ENCODE data around the gene SMG6. TPM values are rescaled to one million over a fixed set of nuclear protein-coding genes. Genes with fewer than 3 reads are reported as not detected.
A peak's percentile ranks its signal among the peaks of the same experiment; 100 is the strongest.

SMG6 gene
- total RNA-seq, 1 donor from 2014 or later: 38.1 TPM

DNA sequence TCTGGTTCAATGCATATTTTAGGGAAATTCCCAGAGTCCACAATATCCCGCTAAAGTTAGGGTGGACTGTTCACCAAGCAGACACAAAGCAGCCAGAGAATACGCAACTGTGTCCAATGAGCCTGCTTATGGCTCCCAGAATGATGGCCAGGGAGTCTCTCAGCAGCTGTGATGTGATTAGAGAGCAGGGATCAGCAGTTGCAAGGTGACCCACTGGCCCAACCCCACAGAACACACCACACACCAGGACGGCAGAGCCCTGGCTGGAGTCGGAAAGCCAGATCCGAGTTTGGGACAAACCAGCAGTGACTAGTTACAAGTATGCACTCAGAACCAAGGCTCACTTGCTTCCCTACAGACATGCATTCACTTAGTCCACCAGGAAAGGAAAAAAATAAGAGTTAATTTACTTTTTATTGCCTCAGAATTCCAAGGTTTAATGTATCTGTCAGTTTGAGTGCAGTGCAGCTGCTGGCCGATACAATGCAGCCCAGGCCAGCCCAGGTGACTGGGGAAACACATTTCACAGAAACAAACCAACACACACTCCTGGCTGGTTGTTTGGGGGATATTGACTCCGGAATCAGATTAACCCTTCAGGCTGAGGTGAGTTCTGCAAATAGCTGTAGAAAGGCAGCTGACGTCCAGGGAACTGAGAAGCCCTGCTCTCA is 127.0 kb downstream of the SMG6 start:
- H3K4me1 Mint-ChIP-seq (ENCODE audit: unreplicated experiment): peaks cover 57% of the 10 kb centered on the region

DNA sequence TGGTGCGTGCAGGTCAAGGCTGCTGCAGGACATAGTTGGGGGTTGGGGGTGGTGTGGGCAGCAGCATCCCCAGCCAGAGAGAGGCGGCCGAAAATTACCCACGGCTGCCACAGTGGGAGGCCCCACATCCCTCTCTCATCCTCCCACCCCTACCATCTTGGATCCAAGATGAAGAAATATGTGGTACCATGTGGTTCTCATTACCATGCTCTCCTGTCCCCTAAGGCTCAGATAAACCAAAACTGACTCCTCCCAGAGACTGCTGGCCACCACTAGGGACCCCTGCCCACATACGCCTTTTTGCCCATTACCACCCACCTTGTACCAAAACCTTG is 128.3 kb downstream of the SMG6 start:
- H3K4me1 Mint-ChIP-seq (ENCODE audit: unreplicated experiment): peaks cover 43% of the 10 kb centered on the region
- H3K9me3 Mint-ChIP-seq (ENCODE audit: unreplicated experiment): no peaks in the 10 kb centered on the region
- H3K27ac Mint-ChIP-seq (ENCODE audit: unreplicated experiment): no peak overlapping the region

More for the DNA sequence above, 127.0 kb downstream of the SMG6 start:
- no peak overlapping the region for H3K27ac Mint-ChIP-seq (ENCODE audit: unreplicated experiment)
- peaks cover 11% of the 10 kb centered on the region for H3K27me3 Mint-ChIP-seq (ENCODE audit: unreplicated experiment)
- TF ChIP-seq, protein P1, sequence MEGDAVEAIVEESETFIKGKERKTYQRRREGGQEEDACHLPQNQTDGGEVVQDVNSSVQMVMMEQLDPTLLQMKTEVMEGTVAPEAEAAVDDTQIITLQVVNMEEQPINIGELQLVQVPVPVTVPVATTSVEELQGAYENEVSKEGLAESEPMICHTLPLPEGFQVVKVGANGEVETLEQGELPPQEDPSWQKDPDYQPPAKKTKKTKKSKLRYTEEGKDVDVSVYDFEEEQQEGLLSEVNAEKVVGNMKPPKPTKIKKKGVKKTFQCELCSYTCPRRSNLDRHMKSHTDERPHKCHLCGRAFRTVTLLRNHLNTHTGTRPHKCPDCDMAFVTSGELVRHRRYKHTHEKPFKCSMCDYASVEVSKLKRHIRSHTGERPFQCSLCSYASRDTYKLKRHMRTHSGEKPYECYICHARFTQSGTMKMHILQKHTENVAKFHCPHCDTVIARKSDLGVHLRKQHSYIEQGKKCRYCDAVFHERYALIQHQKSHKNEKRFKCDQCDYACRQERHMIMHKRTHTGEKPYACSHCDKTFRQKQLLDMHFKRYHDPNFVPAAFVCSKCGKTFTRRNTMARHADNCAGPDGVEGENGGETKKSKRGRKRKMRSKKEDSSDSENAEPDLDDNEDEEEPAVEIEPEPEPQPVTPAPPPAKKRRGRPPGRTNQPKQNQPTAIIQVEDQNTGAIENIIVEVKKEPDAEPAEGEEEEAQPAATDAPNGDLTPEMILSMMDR (IDR thresholded peaks at IDR 0.05; ENCODE audit: unreplicated experiment): no peak
- no peak for DNase-seq (ENCODE audit: low spot score)
- no peaks in the 10 kb centered on the region for H3K9me3 Mint-ChIP-seq (ENCODE audit: unreplicated experiment)
- H3K4me3 Mint-ChIP-seq (ENCODE audit: unreplicated experiment): no peak overlapping the region
- H3K36me3 Mint-ChIP-seq (ENCODE audit: low read depth, unreplicated experiment): peaks cover 15% of the 10 kb centered on the region

DNA sequence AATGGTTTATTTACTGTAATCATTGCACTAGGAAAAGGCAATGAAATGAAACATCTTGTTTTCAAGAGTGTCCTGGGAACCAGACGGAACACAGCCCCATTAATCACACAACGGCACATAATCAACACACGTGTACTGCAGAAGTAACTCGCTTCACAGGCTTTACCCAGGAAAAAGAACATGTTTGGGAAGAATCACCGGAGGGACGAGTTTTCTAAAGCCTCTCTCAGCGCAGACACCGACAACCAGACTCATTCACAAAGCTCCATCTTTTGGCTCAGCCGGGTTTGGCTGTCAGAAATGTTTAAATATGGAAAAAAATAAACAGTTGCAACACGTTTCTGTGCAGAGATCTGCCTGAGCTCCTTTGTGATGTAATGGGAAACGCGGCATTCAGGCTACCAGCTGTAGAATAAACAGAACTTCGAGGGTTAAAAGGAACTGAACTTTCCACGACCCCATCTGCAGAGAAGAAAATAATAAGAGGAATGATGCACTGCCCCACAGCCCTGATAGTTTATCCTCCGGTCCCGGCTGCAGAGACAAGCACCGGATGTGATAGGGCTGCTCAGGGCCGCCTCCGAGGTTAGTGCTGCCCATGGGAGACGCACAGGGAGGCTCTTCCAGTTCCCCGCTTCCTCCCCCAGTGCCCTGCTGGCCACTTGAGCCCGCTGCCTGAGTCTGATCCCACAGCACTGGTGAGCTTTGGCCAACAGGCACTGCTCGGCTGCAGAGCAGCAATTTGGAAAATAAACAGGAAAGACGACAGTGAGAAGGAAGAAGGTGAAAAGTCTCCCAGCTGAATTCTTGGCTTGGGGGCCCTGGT is 128.9 kb downstream of the SMG6 start:
- Mint-ChIP-seq H3K4me3 (ENCODE audit: unreplicated experiment) (peak overlapping the region; percentile 13), H3K27ac (ENCODE audit: unreplicated experiment) (no peak overlapping the region), H3K4me1 (ENCODE audit: unreplicated experiment) (peaks cover 43% of the 10 kb centered on the region), H3K36me3 (ENCODE audit: low read depth, unreplicated experiment) (peaks cover 20% of the 10 kb centered on the region), H3K27me3 (ENCODE audit: unreplicated experiment) (peaks cover 8% of the 10 kb centered on the region), H3K9me3 (ENCODE audit: unreplicated experiment) (no peaks in the 10 kb centered on the region)
- TF ChIP-seq, protein P1 (IDR thresholded peaks at IDR 0.05; ENCODE audit: unreplicated experiment): no peak
- peak; percentile 34 for DNase-seq (ENCODE audit: low spot score)

More for the DNA sequence above, 128.3 kb downstream of the SMG6 start:
- H3K36me3 Mint-ChIP-seq (ENCODE audit: low read depth, unreplicated experiment): peaks cover 18% of the 10 kb centered on the region
- DNase-seq (ENCODE audit: low spot score): no peak
- H3K4me3 Mint-ChIP-seq (ENCODE audit: unreplicated experiment): no peak overlapping the region
- TF ChIP-seq, protein P1 (IDR thresholded peaks at IDR 0.05; ENCODE audit: unreplicated experiment): no peak
- peaks cover 9% of the 10 kb centered on the region for H3K27me3 Mint-ChIP-seq (ENCODE audit: unreplicated experiment)

DNA sequence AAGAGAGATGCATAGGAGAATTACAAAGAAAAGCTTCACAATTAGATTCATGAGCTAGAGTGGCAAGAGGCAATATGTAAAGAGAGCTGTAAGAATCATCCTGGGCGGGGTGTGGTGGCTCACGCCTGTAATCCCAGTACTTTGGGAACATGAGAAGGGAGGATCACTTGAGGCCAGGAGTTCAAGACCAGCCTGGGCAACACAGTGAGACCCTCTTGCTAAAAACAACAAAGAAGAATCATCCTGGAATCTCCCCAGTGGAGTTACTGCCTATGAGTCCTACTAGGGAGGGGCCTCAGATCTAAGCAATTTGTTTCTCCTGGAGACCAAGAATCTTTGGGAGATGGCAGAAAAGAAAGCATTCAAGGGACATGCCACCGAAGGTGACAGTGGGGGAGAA is 129.6 kb downstream of the SMG6 start:
- Mint-ChIP-seq H3K9me3 (ENCODE audit: unreplicated experiment) (no peaks in the 10 kb centered on the region), H3K36me3 (ENCODE audit: low read depth, unreplicated experiment) (peaks cover 26% of the 10 kb centered on the region), H3K27me3 (ENCODE audit: unreplicated experiment) (peaks cover 8% of the 10 kb centered on the region), H3K4me1 (ENCODE audit: unreplicated experiment) (peaks cover 43% of the 10 kb centered on the region), H3K4me3 (ENCODE audit: unreplicated experiment) (no peak overlapping the region), H3K27ac (ENCODE audit: unreplicated experiment) (no peak overlapping the region)
- DNase-seq (ENCODE audit: low spot score): no peak
- TF ChIP-seq, protein P1 (IDR thresholded peaks at IDR 0.05; ENCODE audit: unreplicated experiment): no peak

DNA sequence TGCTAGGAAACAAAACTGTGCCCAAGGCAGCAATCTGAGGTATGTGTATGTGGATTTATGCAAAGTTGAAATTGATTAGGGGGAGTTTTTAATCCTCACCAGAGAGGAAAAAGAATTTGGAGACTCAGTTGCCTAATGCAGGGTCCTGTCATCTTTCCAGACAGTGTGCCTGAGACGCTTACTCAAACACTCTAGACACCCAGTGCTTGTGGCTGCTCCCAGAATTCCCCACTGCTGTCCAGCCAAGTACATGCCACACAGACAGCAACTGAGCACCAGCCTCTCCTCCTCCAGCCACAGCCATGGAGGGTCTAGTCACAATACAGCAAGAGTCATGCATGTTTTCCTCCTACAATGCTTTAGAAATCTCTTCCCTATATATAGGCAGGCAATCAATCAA is 130.6 kb downstream of the SMG6 start:
- Mint-ChIP-seq H3K4me3 (ENCODE audit: unreplicated experiment) (peak overlapping the region; percentile 49), H3K9me3 (ENCODE audit: unreplicated experiment) (no peaks in the 10 kb centered on the region), H3K27me3 (ENCODE audit: unreplicated experiment) (peaks cover 8% of the 10 kb centered on the region), H3K4me1 (ENCODE audit: unreplicated experiment) (peaks cover 41% of the 10 kb centered on the region), H3K36me3 (ENCODE audit: low read depth, unreplicated experiment) (peaks cover 25% of the 10 kb centered on the region), H3K27ac (ENCODE audit: unreplicated experiment) (no peak overlapping the region)
- DNase-seq (ENCODE audit: low spot score): no peak
- TF ChIP-seq, protein P1 (IDR thresholded peaks at IDR 0.05; ENCODE audit: unreplicated experiment): no peak

Data from endothelial cell (in vitro differentiated cells).